Activated effector memory CD4-positive, alpha-beta T cell treated with Interleukin-2 at 50 U/mL for 16 hours (primary cell): ENCODE data around the gene ADAP1.

Experiments
- DNase-seq: peaks from one replicate; pipeline ENCODE4 v3.0.0-alpha.2; 2020

The ADAP1 gene

GRCh38 chr7:889391-889790 is 65.1 kb downstream of the ADAP1 start:
- no peak for DNase-seq

- DNase-seq = no peak
Observed at GRCh38 chr7:889025-889390, 65.5 kb downstream of the ADAP1 start.

GRCh38 chr7:888081-889024 is 66.1 kb downstream of the ADAP1 start:
- DNase-seq = no peak

GRCh38 chr7:887488-887820 is 67.0 kb downstream of the ADAP1 start:
- no peak for DNase-seq

- DNase-seq = no peak
Observed at GRCh38 chr7:886626-887487, 67.6 kb downstream of the ADAP1 start.

GRCh38 chr7:885893-886625 is 68.4 kb downstream of the ADAP1 start:
- DNase-seq = no peak

GRCh38 chr7:885261-885892 is 69.1 kb downstream of the ADAP1 start:
- DNase-seq = no peak

GRCh38 chr7:884191-885003 is 70.1 kb downstream of the ADAP1 start:
- no peak for DNase-seq

- no peak for DNase-seq
Observed at GRCh38 chr7:883055-884021, 71.1 kb downstream of the ADAP1 start.

- no peak for DNase-seq
Observed at GRCh38 chr7:882336-883035, 72.0 kb downstream of the ADAP1 start.

- no peak for DNase-seq
Observed at GRCh38 chr7:881441-882234, 72.8 kb downstream of the ADAP1 start.

GRCh38 chr7:880450-880849 is 74.0 kb downstream of the ADAP1 start:
- no peak for DNase-seq

GRCh38 chr7:879706-880105 is 74.8 kb downstream of the ADAP1 start:
- DNase-seq = no peak

- DNase-seq = no peak
Observed at GRCh38 chr7:879093-879492, 75.4 kb downstream of the ADAP1 start.

GRCh38 chr7:877312-878232 is 76.9 kb downstream of the ADAP1 start:
- no peak for DNase-seq

- DNase-seq = no peak
Observed at GRCh38 chr7:876972-877311, 77.5 kb downstream of the ADAP1 start.

- peak; percentile 96 for DNase-seq
Observed at GRCh38 chr7:876077-876971, 78.2 kb downstream of the ADAP1 start, which contains the start of gene GET4. Gene GET4, plus strand, starts transcription at chr7:876554. Its CDS starts 92 bp downstream, at chr7:876646.
